ENCODE data around the gene PDE11A. TPM values are rescaled to one million over a fixed set of nuclear protein-coding genes. Genes with fewer than 3 reads are reported as not detected.

Gene PDE11A
- total RNA-seq, 2 donors from 2014 or later: 1.5 to 1.9 TPM

GRCh38 chr2:177917169-177917568 lies 155.4 kb downstream of the PDE11A start:
- TF ChIP-seq CTCF (conservative IDR thresholded peaks at IDR 0.05): no peak
- Histone ChIP-seq H3K9ac (ENCODE audit: extremely low read depth, low read length, poor library complexity, severe bottlenecking) (no peak overlapping the region), H3K4me3 (ENCODE audit: low read length) (no peak overlapping the region), H3K9me3 (ENCODE audit: control insufficient read depth, low read length) (no peaks in the 10 kb centered on the region), H3K4me1 (ENCODE audit: control insufficient read depth, insufficient read depth, low read length) (no peaks in the 10 kb centered on the region), H3K27ac (ENCODE audit: low read depth, low read length) (no peak overlapping the region), H3K27me3 (ENCODE audit: control insufficient read depth, insufficient read depth, low read length, poor library complexity, severe bottlenecking) (no peaks in the 10 kb centered on the region), H3K36me3 (ENCODE audit: control insufficient read depth, insufficient read depth, low read length) (no peaks in the 10 kb centered on the region)
- no peaks in the 10 kb centered on the region for H3K36me3 Mint-ChIP-seq (ENCODE audit: low read depth)
- H3K27ac Mint-ChIP-seq: no peak overlapping the region
- 96 to 100% methylated on average over 1 of the region's 1 CpG for WGBS, 2 experiments (ENCODE audit: insufficient coverage in 1 of 2, insufficient read length in 1 of 2)
- no peaks in the 10 kb centered on the region for H3K27me3 Mint-ChIP-seq (ENCODE audit: insufficient read depth)
- H3K4me1 Mint-ChIP-seq: no peaks in the 10 kb centered on the region
- H3K4me3 Mint-ChIP-seq: no peak overlapping the region
- H3K9me3 Mint-ChIP-seq: no peaks in the 10 kb centered on the region
- no peak for DNase-seq

- peaks cover 3% of the 10 kb centered on the region for H3K27me3 Mint-ChIP-seq (ENCODE audit: insufficient read depth)
- Histone ChIP-seq H3K27me3 (ENCODE audit: control insufficient read depth, insufficient read depth, low read length, poor library complexity, severe bottlenecking) (no peaks in the 10 kb centered on the region), H3K9ac (ENCODE audit: extremely low read depth, low read length, poor library complexity, severe bottlenecking) (no peak overlapping the region), H3K36me3 (ENCODE audit: control insufficient read depth, insufficient read depth, low read length) (no peaks in the 10 kb centered on the region), H3K9me3 (ENCODE audit: control insufficient read depth, low read length) (no peaks in the 10 kb centered on the region), H3K4me3 (ENCODE audit: low read length) (no peak overlapping the region), H3K4me1 (ENCODE audit: control insufficient read depth, insufficient read depth, low read length) (no peaks in the 10 kb centered on the region), H3K27ac (ENCODE audit: low read depth, low read length) (no peak overlapping the region)
- WGBS, 2 experiments (ENCODE audit: insufficient coverage in 1 of 2, insufficient read length in 1 of 2): 88 to 96% methylated on average over 2 to 4 of the region's 4 CpGs
- H3K27ac Mint-ChIP-seq: no peak overlapping the region
- H3K4me3 Mint-ChIP-seq: no peak overlapping the region
- TF ChIP-seq CTCF (conservative IDR thresholded peaks at IDR 0.05): no peak
- no peaks in the 10 kb centered on the region for H3K36me3 Mint-ChIP-seq (ENCODE audit: low read depth)
- no peaks in the 10 kb centered on the region for H3K4me1 Mint-ChIP-seq
- no peaks in the 10 kb centered on the region for H3K9me3 Mint-ChIP-seq
- no peak for DNase-seq
These were observed 156.2 kb downstream of the PDE11A start for GRCh38 chr2:177916342-177916741.

GRCh38 chr2:177914247-177914646 lies 158.3 kb downstream of the PDE11A start:
- Histone ChIP-seq H3K4me1 (ENCODE audit: control insufficient read depth, insufficient read depth, low read length) (no peaks in the 10 kb centered on the region), H3K27ac (ENCODE audit: low read depth, low read length) (no peak overlapping the region), H3K4me3 (ENCODE audit: low read length) (no peak overlapping the region), H3K36me3 (ENCODE audit: control insufficient read depth, insufficient read depth, low read length) (no peaks in the 10 kb centered on the region), H3K9me3 (ENCODE audit: control insufficient read depth, low read length) (no peaks in the 10 kb centered on the region), H3K9ac (ENCODE audit: extremely low read depth, low read length, poor library complexity, severe bottlenecking) (no peak overlapping the region), H3K27me3 (ENCODE audit: control insufficient read depth, insufficient read depth, low read length, poor library complexity, severe bottlenecking) (no peaks in the 10 kb centered on the region)
- no peak for TF ChIP-seq CTCF (conservative IDR thresholded peaks at IDR 0.05)
- Mint-ChIP-seq H3K9me3 (no peaks in the 10 kb centered on the region), H3K4me3 (no peak overlapping the region), H3K4me1 (no peaks in the 10 kb centered on the region), H3K27me3 (ENCODE audit: insufficient read depth) (peaks cover 3% of the 10 kb centered on the region), H3K36me3 (ENCODE audit: low read depth) (no peaks in the 10 kb centered on the region), H3K27ac (no peak overlapping the region)
- WGBS, 2 experiments (ENCODE audit: insufficient coverage in 1 of 2, insufficient read length in 1 of 2): 88 to 100% methylated on average over 1 of the region's 1 CpG
- no peak for DNase-seq
